OCI-LY7 (cell line): Measurements from ENCODE around the gene CPT1A. TPM values are rescaled to one million over a fixed set of nuclear protein-coding genes. Genes with fewer than 3 reads are reported as not detected.
A peak's percentile ranks its signal among the peaks of the same experiment; 100 is the strongest.

Experiments used
- BruUV-seq: library from RNA; stranded (reverse); fragments of 400-500 nt; replicated peaks from 2 replicates; lab custom pipeline; 2021; lab: Mats Ljungman, UMichigan
- CTCF ChIA-PET: fragments of 300-600 bp; sonication (Branson Sonifier 250); formaldehyde crosslinking; loops from one replicate; lab custom pipeline; 2022; ENCODE audit warnings: antibody characterized with exemption; ENCODE audit not compliant: unreplicated experiment; lab: Charles Lee
- POLR2A ChIA-PET: fragments of 300-600 bp; sonication (Branson Sonifier 250); formaldehyde crosslinking; loops from one replicate; lab custom pipeline; 2022; ENCODE audit warnings: antibody characterized with exemption; lab: Charles Lee
- DNase-seq: peaks from one replicate; pipeline ENCODE4 v3.0.0-alpha.2; 2015; ENCODE audit warnings: low spot score
- H2AFZ ChIP-seq: fragments of 200-600 bp; sonication (generic), shearing (Covaris generic); 2 replicates; pipeline ENCODE4 v1.6.1; 2014; ENCODE audit warnings: mild to moderate bottlenecking, antibody characterized with exemption, low read length, moderate library complexity
- H3K27ac ChIP-seq: fragments of 200-600 bp; sonication (generic); 2 replicates; pipeline ENCODE4 v1.5.1; 2014; ENCODE audit warnings: mixed run types, low read depth, mild to moderate bottlenecking, moderate library complexity, low read length, inconsistent platforms; ENCODE audit not compliant: poor library complexity, severe bottlenecking
- H3K36me3 ChIP-seq: fragments of 200-600 bp; sonication (generic); 2 replicates; pipeline ENCODE4 v1.6.1; 2014; ENCODE audit warnings: mild to moderate bottlenecking, antibody characterized with exemption, low read length, moderate library complexity, mixed read lengths; ENCODE audit not compliant: insufficient read depth
- H3K4me1 ChIP-seq: fragments of 200-600 bp; sonication (generic); 2 replicates; pipeline ENCODE4 v1.5.1; 2014; ENCODE audit warnings: mild to moderate bottlenecking, low read length; ENCODE audit not compliant: insufficient read depth, poor library complexity, severe bottlenecking
- H3K4me2 ChIP-seq: fragments of 200-600 bp; sonication (generic); 2 replicates; pipeline ENCODE4 v1.6.1; 2014; ENCODE audit warnings: mild to moderate bottlenecking, low read length
- H3K4me3 ChIP-seq: fragments of 200-600 bp; sonication (generic); 2 replicates; pipeline ENCODE4 v1.5.1; 2014; ENCODE audit warnings: mild to moderate bottlenecking, low read depth, low read length; ENCODE audit not compliant: poor library complexity, severe bottlenecking
- H3K79me2 ChIP-seq: fragments of 200-600 bp; sonication (generic); 2 replicates; pipeline ENCODE4 v1.6.1; 2016; ENCODE audit warnings: low read depth, mild to moderate bottlenecking, low read length, moderate library complexity, mixed read lengths; ENCODE audit not compliant: insufficient read depth
- H3K9me2 ChIP-seq: fragments of 200-600 bp; sonication (generic); 2 replicates; pipeline ENCODE4 v1.6.1; 2016; ENCODE audit warnings: mild to moderate bottlenecking, low read length, mixed read lengths; ENCODE audit not compliant: insufficient read depth
- H3K9me3 ChIP-seq: fragments of 200-600 bp; sonication (generic); 2 replicates; pipeline ENCODE4 v1.6.1; 2014; ENCODE audit warnings: mild to moderate bottlenecking, mixed run types, low read length, mixed read lengths
- H4K20me1 ChIP-seq: fragments of 200-600 bp; sonication (generic); 2 replicates; pipeline ENCODE4 v1.6.1; 2014; ENCODE audit warnings: mild to moderate bottlenecking, antibody characterized with exemption, low read length, moderate library complexity, mixed read lengths; ENCODE audit not compliant: insufficient read depth
- EZH2phosphoT487 ChIP-seq: fragments of 200-600 bp; sonication (generic); IDR thresholded peaks from 2 replicates; pipeline ENCODE4 v1.6.1; 2018; ENCODE audit warnings: low read depth, borderline replicate concordance, mild to moderate bottlenecking, mixed run types, antibody characterized with exemption, low read length, moderate library complexity, mixed read lengths
- intact Hi-C: fragments of 100-400 bp; cut with micrococcal nuclease; formaldehyde crosslinking; loops from one replicate; pipeline ENCODE4 v1.10.0; 2022; ENCODE audit not compliant: unreplicated experiment
- total RNA-seq, 2 experiments: library from RNA; depleted of rRNA in 1 of 2; stranded (reverse); fragments of >200 nt in 1 of 2; shearing (Covaris generic) in 1 of 2; gene quantifications; 2 replicates each; pipeline ENCODE4 v1.2.3, GENCODE V29; 2014 to 2022
- TF ChIP-seq, protein P1 (sequence below): fragments of 200-600 bp; sonication (generic); conservative IDR thresholded peaks from 2 replicates; pipeline ENCODE4 v1.5.1; 2014; ENCODE audit warnings: mild to moderate bottlenecking, antibody characterized with exemption, low read length, moderate library complexity, mixed read lengths

The CPT1A gene
- total RNA-seq, 2 experiments from 2014 or later, result 7.0 to 17.2 TPM

DNA sequence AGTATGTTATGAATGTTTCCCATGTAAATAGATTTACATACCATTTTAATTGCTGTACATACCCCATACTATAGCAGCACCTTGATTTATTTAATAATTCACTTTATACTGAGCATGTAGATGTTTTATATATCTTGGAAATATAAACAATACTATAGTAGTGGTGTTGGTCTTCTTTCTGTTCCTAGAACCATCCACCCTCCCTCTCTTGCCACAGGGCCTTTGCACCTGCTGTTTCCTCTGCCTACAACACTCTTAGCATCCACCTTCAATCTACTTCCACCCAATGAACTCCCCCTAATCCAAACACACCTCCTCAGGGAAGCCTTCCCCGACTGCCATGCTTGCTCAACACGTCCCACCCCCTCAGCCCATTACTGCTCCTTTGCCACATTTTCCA, 120.6 kb downstream of the CPT1A start:
- CTCF ChIA-PET, result no interaction called here
- no peak overlapping the region for H2AFZ ChIP-seq
- H3K4me2 ChIP-seq, result no peak overlapping the region
- H3K36me3 ChIP-seq, result no peaks in the 10 kb centered on the region
- POLR2A ChIA-PET, result no interaction called here
- no peaks in the 10 kb centered on the region for H3K4me1 ChIP-seq
- intact Hi-C loops, result no loop called here
- no peak overlapping the region for H3K4me3 ChIP-seq
- no peaks in the 10 kb centered on the region for H3K9me2 ChIP-seq
- H3K9me3 ChIP-seq, result no peaks in the 10 kb centered on the region
- no peaks in the 10 kb centered on the region for H3K79me2 ChIP-seq
- no peak overlapping the region for H3K27ac ChIP-seq
- no TSS peak for BruUV-seq
- no peak for DNase-seq
- no peaks in the 10 kb centered on the region for H4K20me1 ChIP-seq
- TF ChIP-seq EZH2phosphoT487, result no peak
- TF ChIP-seq, protein P1, sequence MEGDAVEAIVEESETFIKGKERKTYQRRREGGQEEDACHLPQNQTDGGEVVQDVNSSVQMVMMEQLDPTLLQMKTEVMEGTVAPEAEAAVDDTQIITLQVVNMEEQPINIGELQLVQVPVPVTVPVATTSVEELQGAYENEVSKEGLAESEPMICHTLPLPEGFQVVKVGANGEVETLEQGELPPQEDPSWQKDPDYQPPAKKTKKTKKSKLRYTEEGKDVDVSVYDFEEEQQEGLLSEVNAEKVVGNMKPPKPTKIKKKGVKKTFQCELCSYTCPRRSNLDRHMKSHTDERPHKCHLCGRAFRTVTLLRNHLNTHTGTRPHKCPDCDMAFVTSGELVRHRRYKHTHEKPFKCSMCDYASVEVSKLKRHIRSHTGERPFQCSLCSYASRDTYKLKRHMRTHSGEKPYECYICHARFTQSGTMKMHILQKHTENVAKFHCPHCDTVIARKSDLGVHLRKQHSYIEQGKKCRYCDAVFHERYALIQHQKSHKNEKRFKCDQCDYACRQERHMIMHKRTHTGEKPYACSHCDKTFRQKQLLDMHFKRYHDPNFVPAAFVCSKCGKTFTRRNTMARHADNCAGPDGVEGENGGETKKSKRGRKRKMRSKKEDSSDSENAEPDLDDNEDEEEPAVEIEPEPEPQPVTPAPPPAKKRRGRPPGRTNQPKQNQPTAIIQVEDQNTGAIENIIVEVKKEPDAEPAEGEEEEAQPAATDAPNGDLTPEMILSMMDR, result no peak

DNA sequence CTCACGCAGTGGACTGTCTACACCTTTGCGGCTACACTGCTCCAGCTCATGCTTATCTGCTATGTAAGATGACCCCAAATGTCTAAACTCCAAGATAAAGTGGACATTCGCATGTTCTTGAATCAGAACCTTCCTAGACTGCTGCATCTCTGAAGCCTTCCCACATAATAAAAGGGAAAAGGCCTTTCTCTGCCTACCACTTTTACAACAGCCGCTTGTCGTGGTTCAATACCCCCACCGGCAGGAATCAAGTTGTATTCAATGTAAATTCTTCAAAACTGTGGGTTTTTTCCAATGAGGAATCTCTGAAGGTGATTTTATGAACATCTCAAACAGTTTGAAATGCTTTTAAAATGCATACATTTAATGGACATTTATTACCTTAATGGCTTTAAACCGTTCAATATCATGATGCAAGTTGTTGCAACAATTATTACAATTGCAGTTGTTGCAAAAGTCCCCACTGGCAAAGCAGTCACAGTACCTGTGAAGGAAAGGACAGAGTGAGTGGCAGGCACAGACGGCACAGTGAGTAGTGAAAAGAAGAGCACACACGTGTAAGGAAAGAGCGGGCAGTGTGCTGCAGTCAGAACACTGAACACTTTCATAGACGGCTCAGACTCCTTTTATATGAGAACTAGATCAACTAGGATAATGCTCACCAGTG, 126.1 kb downstream of the CPT1A start:
- Histone ChIP-seq H3K4me2 (no peak overlapping the region), H2AFZ (no peak overlapping the region), H3K36me3 (no peaks in the 10 kb centered on the region), H3K27ac (no peak overlapping the region), H4K20me1 (no peaks in the 10 kb centered on the region), H3K79me2 (no peaks in the 10 kb centered on the region), H3K4me1 (peaks cover 5% of the 10 kb centered on the region), H3K4me3 (no peak overlapping the region), H3K9me2 (no peaks in the 10 kb centered on the region), H3K9me3 (no peaks in the 10 kb centered on the region)
- TF ChIP-seq EZH2phosphoT487, result no peak
- TF ChIP-seq, protein P1, result no peak
- no peak for DNase-seq
- no TSS peak for BruUV-seq
- intact Hi-C loops, result no loop called here
- CTCF ChIA-PET, result no interaction called here
- POLR2A ChIA-PET, result no interaction called here

DNA sequence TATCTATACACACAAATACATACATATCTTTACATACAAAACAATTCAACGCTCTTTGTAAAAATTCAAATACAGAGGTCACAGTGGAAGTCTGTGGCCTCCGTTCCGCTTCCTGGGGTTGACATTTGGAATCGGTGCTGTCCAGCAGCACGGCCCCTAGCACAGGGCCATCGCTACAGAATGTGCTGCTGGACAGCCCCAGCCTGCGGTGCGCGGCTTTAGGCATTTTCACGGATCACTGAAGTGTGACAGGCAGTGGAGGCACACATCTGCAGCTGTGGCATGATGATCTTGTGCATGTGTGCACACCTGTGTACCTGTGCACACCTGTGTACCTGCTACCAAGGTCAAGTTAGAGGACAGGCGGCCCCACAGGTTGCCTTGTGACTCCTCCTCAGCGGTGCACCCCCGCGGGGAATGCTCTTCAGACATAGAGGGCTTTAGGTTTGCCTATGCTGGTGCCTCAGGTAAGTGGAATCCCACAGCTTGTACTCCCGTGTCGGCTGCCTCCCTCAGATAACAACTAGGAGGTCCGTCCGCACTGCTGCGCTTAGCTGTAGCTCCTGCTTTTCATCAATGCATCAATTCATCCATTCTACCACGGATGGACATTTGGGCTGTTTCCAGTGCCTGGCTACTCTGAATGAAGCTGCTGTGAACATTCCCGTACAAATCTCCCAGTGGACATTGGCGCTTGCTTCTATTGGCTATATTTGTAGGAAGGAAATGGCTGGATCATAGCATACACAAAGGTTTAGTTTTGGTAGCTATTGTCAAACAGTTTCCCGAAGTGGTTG, 127.5 kb downstream of the CPT1A start:
- ChIA-PET POLR2A (no interaction called here), CTCF (no interaction called here)
- Histone ChIP-seq H3K36me3 (no peaks in the 10 kb centered on the region), H3K9me2 (no peaks in the 10 kb centered on the region), H2AFZ (no peak overlapping the region), H3K79me2 (no peaks in the 10 kb centered on the region), H3K4me3 (no peak overlapping the region), H3K4me1 (peaks cover 5% of the 10 kb centered on the region), H3K4me2 (peak overlapping the region; percentile 18; the same call in 1 of the 2 replicates), H3K27ac (no peak overlapping the region), H4K20me1 (no peaks in the 10 kb centered on the region), H3K9me3 (no peaks in the 10 kb centered on the region)
- BruUV-seq, result no TSS peak
- no peak for TF ChIP-seq EZH2phosphoT487
- TF ChIP-seq, protein P1, result no peak
- intact Hi-C loops, result no loop called here
- DNase-seq, result no peak
